Smooth muscle cell (in vitro differentiated cells): Measurements from ENCODE around the gene MEDAG. TPM values are rescaled to one million over a fixed set of nuclear protein-coding genes. Genes with fewer than 3 reads are reported as not detected.

Experiments used
- DNase-seq: peaks from one replicate; lab custom pipeline; 2025; ENCODE audit not compliant: unreplicated experiment; lab: John Stamatoyannopoulos, UW
- H2AFZ ChIP-seq: fragments of 200-600 bp; sonication (generic); 2 replicates; pipeline ENCODE4 v1.6.0; 2016; ENCODE audit warnings: antibody characterized with exemption, low read depth, mild to moderate bottlenecking
- H3F3A ChIP-seq: fragments of 200-600 bp; sonication (generic); 2 replicates; pipeline ENCODE4 v1.6.0; 2017; ENCODE audit warnings: antibody characterized with exemption, low read depth
- H3K27ac ChIP-seq: fragments of 200-600 bp; sonication (generic); 2 replicates; pipeline ENCODE4 v1.5.1; 2016; ENCODE audit warnings: low read depth, mild to moderate bottlenecking
- H3K27me3 ChIP-seq: fragments of 200-600 bp; sonication (generic); 2 replicates; pipeline ENCODE4 v1.6.1; 2016; ENCODE audit warnings: low read depth, mild to moderate bottlenecking
- H3K36me3 ChIP-seq: fragments of 200-600 bp; sonication (generic); 2 replicates; pipeline ENCODE4 v1.5.1; 2016; ENCODE audit warnings: low read depth
- H3K4me1 ChIP-seq: fragments of 200-600 bp; sonication (generic); 2 replicates; pipeline ENCODE4 v1.5.1; 2016; ENCODE audit warnings: low read depth
- H3K4me2 ChIP-seq: fragments of 200-600 bp; sonication (generic); 2 replicates; pipeline ENCODE4 v1.6.0; 2016; ENCODE audit warnings: mild to moderate bottlenecking
- H3K4me3 ChIP-seq: fragments of 200-600 bp; sonication (generic); 2 replicates; pipeline ENCODE4 v1.5.1; 2016; ENCODE audit warnings: mild to moderate bottlenecking
- H3K79me2 ChIP-seq: fragments of 200-600 bp; sonication (generic); 2 replicates; pipeline ENCODE4 v1.6.0; 2016; ENCODE audit warnings: low read depth, mild to moderate bottlenecking
- H3K9ac ChIP-seq: fragments of 200-600 bp; sonication (generic); 2 replicates; pipeline ENCODE4 v1.6.0; 2016; ENCODE audit warnings: low read depth
- H3K9me3 ChIP-seq: fragments of 200-600 bp; sonication (generic); replicated peaks from 2 replicates; pipeline ENCODE4 v1.5.1; 2016; ENCODE audit warnings: low read depth
- H4K20me1 ChIP-seq: fragments of 200-600 bp; sonication (generic); 2 replicates; pipeline ENCODE4 v1.6.0; 2016; ENCODE audit warnings: low read depth
- CTCF ChIP-seq: fragments of 200-600 bp; sonication (generic); IDR thresholded peaks from 2 replicates; pipeline ENCODE4 v1.5.1; 2017; ENCODE audit warnings: borderline replicate concordance, mild to moderate bottlenecking, antibody characterized with exemption; ENCODE audit not compliant: insufficient read depth, poor library complexity, severe bottlenecking
- WGBS: methylation state at CpG from one replicate; pipeline ENCODE4 v1.1.7; 2016; ENCODE audit warnings: low lambda C conversion rate; 5-methylcytosine and 5-hydroxymethylcytosine counted together
- polyA plus RNA-seq: library from polyadenylated mRNA; unstranded; fragments of >200 nt; fragmentation: Nextera tagmentation; extraction: Ambion mirVana; gene quantifications from 2 replicates; pipeline ENCODE4 v1.2.1, GENCODE V29; 2016
- total RNA-seq: library from RNA; depleted of rRNA; stranded (reverse); fragments of >200 nt; gene quantifications from 2 replicates; pipeline ENCODE4 v1.2.3, GENCODE V29; 2014

MEDAG gene
- total and polyA plus RNA-seq, 2 experiments from 2014 or later = not detected

DNA sequence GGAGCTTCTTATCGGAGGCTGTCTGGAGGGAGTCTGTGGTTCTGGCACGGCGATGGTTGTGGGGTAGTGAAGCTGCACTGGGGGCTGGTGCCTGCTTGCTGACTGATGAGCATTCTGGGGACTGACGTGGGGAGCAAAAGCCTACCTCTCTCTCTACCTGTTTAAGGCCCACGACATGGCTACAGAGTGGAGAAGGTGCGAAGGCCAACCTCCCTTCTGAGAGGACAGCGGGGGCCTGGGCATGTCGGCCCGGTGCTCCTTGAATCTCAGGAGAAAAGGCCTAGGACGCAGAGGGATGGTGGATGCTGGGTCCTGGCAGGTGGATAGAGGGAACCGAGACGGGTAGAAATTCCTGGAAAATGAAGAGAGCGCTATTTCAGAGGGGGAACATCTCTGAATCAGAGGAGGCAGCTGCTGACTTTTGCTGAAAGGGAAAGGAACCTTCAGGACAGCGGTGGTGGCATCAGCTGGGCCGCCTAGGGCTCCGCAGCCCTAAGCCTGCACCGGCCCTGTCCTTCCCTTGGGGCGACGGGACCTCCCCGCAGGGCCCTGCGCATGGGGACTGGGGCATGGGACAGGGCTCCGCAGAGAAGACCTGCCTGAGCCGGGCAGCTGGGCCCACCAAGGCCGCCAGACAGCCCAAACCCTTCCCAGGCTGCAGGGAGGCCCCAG lies 35.0 kb upstream of the MEDAG start:
- Histone ChIP-seq H3K4me1 (peaks cover 39% of the 10 kb centered on the region), H2AFZ (no peak overlapping the region), H3K27ac (peak overlapping the region; percentile 99), H3K4me3 (no peak overlapping the region), H3K27me3 (no peaks in the 10 kb centered on the region), H4K20me1 (no peaks in the 10 kb centered on the region), H3K36me3 (no peaks in the 10 kb centered on the region), H3K79me2 (no peaks in the 10 kb centered on the region), H3F3A (peaks cover 61% of the 10 kb centered on the region), H3K4me2 (peak overlapping the region; percentile 64), H3K9ac (peak overlapping the region; percentile 68), H3K9me3 (no peaks in the 10 kb centered on the region)
- 89% methylated on average over 22 of the region's 24 CpGs for WGBS
- TF ChIP-seq CTCF = no peak
- DNase-seq = no peak

DNA sequence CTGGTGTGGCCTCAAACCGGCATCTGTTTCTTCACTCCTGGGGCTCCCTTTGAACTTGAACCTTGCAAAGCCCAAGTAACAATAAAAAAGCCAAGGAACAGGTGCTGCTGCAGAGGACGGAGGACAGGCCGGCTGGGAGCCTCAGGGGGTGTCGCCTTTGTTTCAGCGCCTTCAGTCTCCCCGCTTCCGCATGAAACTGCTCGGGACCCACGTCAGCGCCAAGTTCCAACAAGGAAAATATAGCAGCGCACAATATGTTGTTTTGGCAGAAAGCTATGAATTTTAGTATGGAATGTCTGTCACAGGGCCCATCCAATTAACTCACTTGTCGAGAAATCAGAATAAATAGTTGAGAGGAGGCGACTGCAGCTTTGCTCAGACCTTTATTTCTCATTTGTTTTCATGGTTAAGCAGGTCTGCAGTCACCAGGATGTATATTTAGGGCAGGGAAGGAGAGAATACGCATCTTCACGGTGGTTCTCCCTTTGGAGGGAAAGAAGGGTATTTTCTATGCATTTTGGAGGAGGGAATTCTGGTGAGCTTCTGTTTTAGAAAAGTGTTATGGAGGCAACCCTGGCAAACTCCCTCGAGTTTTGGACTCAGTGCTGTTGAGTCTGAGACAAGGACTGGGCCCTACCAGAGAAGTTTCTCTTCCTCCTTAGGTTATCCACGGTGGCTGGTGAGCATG lies 34.3 kb upstream of the MEDAG start:
- peak overlapping the region; percentile 99 for H3K27ac ChIP-seq
- no peaks in the 10 kb centered on the region for H3K27me3 ChIP-seq
- peak overlapping the region; percentile 65 for H3K9ac ChIP-seq
- peak overlapping the region; percentile 70 for H3K4me2 ChIP-seq
- TF ChIP-seq CTCF = no peak
- peaks cover 36% of the 10 kb centered on the region for H3K4me1 ChIP-seq
- WGBS = 87% methylated on average over 17 of the region's 17 CpGs
- DNase-seq = no peak
- no peaks in the 10 kb centered on the region for H3K9me3 ChIP-seq
- H2AFZ ChIP-seq = no peak overlapping the region
- no peaks in the 10 kb centered on the region for H3K79me2 ChIP-seq
- H4K20me1 ChIP-seq = no peaks in the 10 kb centered on the region
- peaks cover 55% of the 10 kb centered on the region for H3F3A ChIP-seq
- no peaks in the 10 kb centered on the region for H3K36me3 ChIP-seq
- H3K4me3 ChIP-seq = no peak overlapping the region

- Histone ChIP-seq H3K9ac (peak overlapping the region; percentile 65), H3K9me3 (no peaks in the 10 kb centered on the region), H3K4me1 (peaks cover 36% of the 10 kb centered on the region), H2AFZ (peak overlapping the region; percentile 18), H3K27ac (peak overlapping the region; percentile 99), H3K27me3 (no peaks in the 10 kb centered on the region), H3F3A (peaks cover 50% of the 10 kb centered on the region), H3K4me2 (peak overlapping the region; percentile 70), H4K20me1 (no peaks in the 10 kb centered on the region), H3K36me3 (no peaks in the 10 kb centered on the region), H3K79me2 (no peaks in the 10 kb centered on the region), H3K4me3 (no peak overlapping the region)
- no peak for DNase-seq
- TF ChIP-seq CTCF = no peak
- 64% methylated on average over 7 of the region's 7 CpGs for WGBS
Observed at GRCh38 chr13:30872276-30872594, 33.8 kb upstream of the MEDAG start.
